OCI-LY7 (cell line): Measurements from ENCODE around the gene KMT2B. TPM values are rescaled to one million over a fixed set of nuclear protein-coding genes. Genes with fewer than 3 reads are reported as not detected.
A peak's percentile ranks its signal among the peaks of the same experiment; 100 is the strongest.

Source experiments
- BruUV-seq: library from RNA; stranded (reverse); fragments of 400-500 nt; replicated peaks from 2 replicates; lab custom pipeline; 2021; lab: Mats Ljungman, UMichigan
- CTCF ChIA-PET: fragments of 300-600 bp; sonication (Branson Sonifier 250); formaldehyde crosslinking; loops from one replicate; lab custom pipeline; 2022; ENCODE audit warnings: antibody characterized with exemption; ENCODE audit not compliant: unreplicated experiment; lab: Charles Lee
- POLR2A ChIA-PET: fragments of 300-600 bp; sonication (Branson Sonifier 250); formaldehyde crosslinking; loops from one replicate; lab custom pipeline; 2022; ENCODE audit warnings: antibody characterized with exemption; lab: Charles Lee
- DNase-seq: peaks from one replicate; pipeline ENCODE4 v3.0.0-alpha.2; 2015; ENCODE audit warnings: low spot score
- H2AFZ ChIP-seq: fragments of 200-600 bp; sonication (generic), shearing (Covaris generic); 2 replicates; pipeline ENCODE4 v1.6.1; 2014; ENCODE audit warnings: mild to moderate bottlenecking, antibody characterized with exemption, low read length, moderate library complexity
- H3K27ac ChIP-seq: fragments of 200-600 bp; sonication (generic); 2 replicates; pipeline ENCODE4 v1.5.1; 2014; ENCODE audit warnings: mixed run types, low read depth, mild to moderate bottlenecking, moderate library complexity, low read length, inconsistent platforms; ENCODE audit not compliant: poor library complexity, severe bottlenecking
- H3K36me3 ChIP-seq: fragments of 200-600 bp; sonication (generic); 2 replicates; pipeline ENCODE4 v1.6.1; 2014; ENCODE audit warnings: mild to moderate bottlenecking, antibody characterized with exemption, low read length, moderate library complexity, mixed read lengths; ENCODE audit not compliant: insufficient read depth
- H3K4me1 ChIP-seq: fragments of 200-600 bp; sonication (generic); 2 replicates; pipeline ENCODE4 v1.5.1; 2014; ENCODE audit warnings: mild to moderate bottlenecking, low read length; ENCODE audit not compliant: insufficient read depth, poor library complexity, severe bottlenecking
- H3K4me2 ChIP-seq: fragments of 200-600 bp; sonication (generic); 2 replicates; pipeline ENCODE4 v1.6.1; 2014; ENCODE audit warnings: mild to moderate bottlenecking, low read length
- H3K4me3 ChIP-seq: fragments of 200-600 bp; sonication (generic); 2 replicates; pipeline ENCODE4 v1.5.1; 2014; ENCODE audit warnings: mild to moderate bottlenecking, low read depth, low read length; ENCODE audit not compliant: poor library complexity, severe bottlenecking
- H3K79me2 ChIP-seq: fragments of 200-600 bp; sonication (generic); 2 replicates; pipeline ENCODE4 v1.6.1; 2016; ENCODE audit warnings: low read depth, mild to moderate bottlenecking, low read length, moderate library complexity, mixed read lengths; ENCODE audit not compliant: insufficient read depth
- H3K9me2 ChIP-seq: fragments of 200-600 bp; sonication (generic); 2 replicates; pipeline ENCODE4 v1.6.1; 2016; ENCODE audit warnings: mild to moderate bottlenecking, low read length, mixed read lengths; ENCODE audit not compliant: insufficient read depth
- H3K9me3 ChIP-seq: fragments of 200-600 bp; sonication (generic); 2 replicates; pipeline ENCODE4 v1.6.1; 2014; ENCODE audit warnings: mild to moderate bottlenecking, mixed run types, low read length, mixed read lengths
- H4K20me1 ChIP-seq: fragments of 200-600 bp; sonication (generic); 2 replicates; pipeline ENCODE4 v1.6.1; 2014; ENCODE audit warnings: mild to moderate bottlenecking, antibody characterized with exemption, low read length, moderate library complexity, mixed read lengths; ENCODE audit not compliant: insufficient read depth
- CTCF ChIP-seq: fragments of 200-600 bp; sonication (generic); conservative IDR thresholded peaks from 2 replicates; pipeline ENCODE4 v1.5.1; 2014; ENCODE audit warnings: mild to moderate bottlenecking, antibody characterized with exemption, low read length, moderate library complexity, mixed read lengths
- EZH2phosphoT487 ChIP-seq: fragments of 200-600 bp; sonication (generic); IDR thresholded peaks from 2 replicates; pipeline ENCODE4 v1.6.1; 2018; ENCODE audit warnings: low read depth, borderline replicate concordance, mild to moderate bottlenecking, mixed run types, antibody characterized with exemption, low read length, moderate library complexity, mixed read lengths
- intact Hi-C: fragments of 100-400 bp; cut with micrococcal nuclease; formaldehyde crosslinking; loops from one replicate; pipeline ENCODE4 v1.10.0; 2022; ENCODE audit not compliant: unreplicated experiment
- total RNA-seq, 2 experiments: library from RNA; depleted of rRNA in 1 of 2; stranded (reverse); fragments of >200 nt in 1 of 2; shearing (Covaris generic) in 1 of 2; gene quantifications; 2 replicates each; pipeline ENCODE4 v1.2.3, GENCODE V29; 2014 to 2022

The KMT2B gene
- total RNA-seq, 2 experiments from 2014 or later = 25.2 to 56.2 TPM

GRCh38 chr19:35742121-35742724 lies 24.4 kb downstream of the KMT2B start, which contains the start of gene IGFLR1:
Gene IGFLR1, minus strand, starts transcription at chr19:35742452. Its CDS starts 1,272 bp downstream, at chr19:35741180.
- CTCF ChIA-PET = no interaction called here
- Histone ChIP-seq H3K9me2 (no peaks in the 10 kb centered on the region), H3K36me3 (peaks cover 26% of the 10 kb centered on the region), H3K9me3 (no peaks in the 10 kb centered on the region), H3K4me1 (peaks cover 57% of the 10 kb centered on the region), H3K4me3 (peak within 1 kb of the TSS; percentile 69), H3K27ac (peak within 1 kb of the TSS; percentile 86), H2AFZ (peak within 1 kb of the TSS; percentile 73), H3K79me2 (peaks cover 11% of the 10 kb centered on the region; the same call in 1 of the 2 replicates), H3K4me2 (peak within 1 kb of the TSS; percentile 84), H4K20me1 (no peaks in the 10 kb centered on the region)
- DNase-seq = peak; percentile 75
- intact Hi-C loops = loop anchor here (5.0 to 10.0 kb wide), 2 partner anchors 160 to 1307 kb away; partner anchors contain the start of genes HCST and NFKBID
- TF ChIP-seq EZH2phosphoT487 (no peak), CTCF (no peak)
- POLR2A ChIA-PET = no interaction called here
- no TSS peak for BruUV-seq

- Histone ChIP-seq H3K4me3 (peak overlapping the region; percentile 78), H3K79me2 (peaks cover 14% of the 10 kb centered on the region; the same call in 1 of the 2 replicates), H4K20me1 (no peaks in the 10 kb centered on the region), H3K4me1 (peaks cover 59% of the 10 kb centered on the region), H3K4me2 (peak overlapping the region; percentile 84), H3K27ac (peak overlapping the region; percentile 86), H2AFZ (peak overlapping the region; percentile 13; the same call in 1 of the 2 replicates), H3K9me3 (no peaks in the 10 kb centered on the region), H3K9me2 (no peaks in the 10 kb centered on the region), H3K36me3 (peaks cover 10% of the 10 kb centered on the region; the same call in 1 of the 2 replicates)
- BruUV-seq = TSS peak; percentile 70
- CTCF ChIA-PET = interaction anchor here (0.6 kb wide), 1 partner anchor 53 kb away, joined by 8 read pairs; no protein-coding TSS in a partner anchor
- DNase-seq = peak; percentile 41
- no peak for TF ChIP-seq EZH2phosphoT487
- TF ChIP-seq CTCF = no peak
- intact Hi-C loops = loop anchor here (1.0 to 10.0 kb wide), 3 partner anchors 27 to 1309 kb away; partner anchors contain the start of genes HCST and NFKBID
- POLR2A ChIA-PET = interaction anchor here (0.6 to 2.3 kb wide), 9 partner anchors 21 to 1397 kb away, joined by 3 to 9 read pairs (median 4); partner anchors contain the start of gene COX6B1
Observed at GRCh38 chr19:35743640-35744429, 26.0 kb downstream of the KMT2B start.
